ENCODE results near the gene CHMP6.

Gene CHMP6

DNA sequence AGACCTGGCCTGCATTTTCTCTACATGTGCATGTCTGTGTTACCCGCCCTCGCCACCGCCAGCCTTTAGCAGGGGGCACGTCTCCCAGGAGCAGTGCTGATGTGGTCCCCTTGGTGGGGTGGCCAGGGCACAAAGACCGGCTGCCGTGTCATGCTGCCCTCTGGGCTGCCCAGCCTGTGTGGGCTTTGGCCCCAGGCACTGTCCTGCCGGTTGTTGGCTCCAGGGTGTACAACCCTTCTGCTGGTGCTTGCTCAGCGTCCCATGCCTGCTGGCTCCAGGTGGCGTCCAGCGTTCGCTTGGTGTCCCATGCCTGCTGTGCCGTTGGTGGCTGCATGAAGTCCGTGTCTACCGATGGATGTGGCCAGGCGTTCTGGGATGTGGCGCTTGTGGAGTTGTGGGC lies 47.5 kb downstream of the CHMP6 start:
- TF ChIP-seq, protein P1, sequence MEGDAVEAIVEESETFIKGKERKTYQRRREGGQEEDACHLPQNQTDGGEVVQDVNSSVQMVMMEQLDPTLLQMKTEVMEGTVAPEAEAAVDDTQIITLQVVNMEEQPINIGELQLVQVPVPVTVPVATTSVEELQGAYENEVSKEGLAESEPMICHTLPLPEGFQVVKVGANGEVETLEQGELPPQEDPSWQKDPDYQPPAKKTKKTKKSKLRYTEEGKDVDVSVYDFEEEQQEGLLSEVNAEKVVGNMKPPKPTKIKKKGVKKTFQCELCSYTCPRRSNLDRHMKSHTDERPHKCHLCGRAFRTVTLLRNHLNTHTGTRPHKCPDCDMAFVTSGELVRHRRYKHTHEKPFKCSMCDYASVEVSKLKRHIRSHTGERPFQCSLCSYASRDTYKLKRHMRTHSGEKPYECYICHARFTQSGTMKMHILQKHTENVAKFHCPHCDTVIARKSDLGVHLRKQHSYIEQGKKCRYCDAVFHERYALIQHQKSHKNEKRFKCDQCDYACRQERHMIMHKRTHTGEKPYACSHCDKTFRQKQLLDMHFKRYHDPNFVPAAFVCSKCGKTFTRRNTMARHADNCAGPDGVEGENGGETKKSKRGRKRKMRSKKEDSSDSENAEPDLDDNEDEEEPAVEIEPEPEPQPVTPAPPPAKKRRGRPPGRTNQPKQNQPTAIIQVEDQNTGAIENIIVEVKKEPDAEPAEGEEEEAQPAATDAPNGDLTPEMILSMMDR (IDR thresholded peaks at IDR 0.05; ENCODE audit: borderline replicate concordance, control extremely low read depth, extremely low read depth, insufficient read depth, missing control alignments): no peak
- in situ Hi-C loops (cut with MboI; ENCODE audit: low sequenced_read_pairs, unreplicated experiment): no loop called here

DNA sequence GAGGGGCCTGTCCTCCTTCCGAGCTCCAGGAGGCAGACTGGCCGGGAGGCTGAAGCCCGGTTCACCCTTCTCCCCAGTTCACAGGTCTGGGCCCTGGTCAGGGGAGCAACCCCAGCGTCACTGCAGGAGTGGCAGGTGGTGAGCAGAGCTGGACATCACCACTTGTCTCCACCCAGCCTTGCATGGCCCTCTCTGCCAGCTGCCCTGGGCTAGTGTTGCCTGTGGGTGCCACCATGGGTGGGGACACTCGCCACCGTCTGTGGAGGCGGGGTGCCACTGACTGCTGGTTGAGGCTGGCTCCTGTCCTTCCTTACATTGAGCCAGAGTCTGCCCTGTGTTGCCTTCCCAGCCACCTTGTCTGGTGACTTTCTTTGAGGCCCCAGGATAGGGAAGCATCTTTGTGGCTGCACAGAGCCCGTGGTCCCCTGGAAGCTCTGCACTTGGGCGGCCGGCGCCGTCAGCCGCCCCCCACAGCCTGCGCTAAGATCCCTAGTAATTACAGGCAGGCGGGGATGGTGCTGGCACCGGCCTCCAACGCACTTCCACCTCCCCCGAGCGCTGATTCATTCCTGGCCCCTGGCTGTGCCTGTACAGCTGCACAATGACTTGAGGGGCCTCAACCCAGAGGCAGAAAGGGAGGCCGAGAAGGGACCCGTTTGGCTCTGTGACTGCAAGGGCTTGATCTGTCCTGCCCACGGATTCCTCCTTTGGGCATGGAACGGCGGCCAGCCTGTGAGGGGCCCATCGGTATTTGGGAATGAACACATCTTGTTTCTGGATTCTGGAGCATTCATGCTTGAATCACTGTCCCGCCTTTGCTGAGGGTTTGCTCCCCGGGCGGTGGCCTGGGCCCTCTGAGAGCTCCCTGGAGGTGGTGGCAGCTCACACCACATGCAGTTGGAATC lies 48.5 kb downstream of the CHMP6 start:
- DNase-seq (ENCODE audit: low spot score): no peak
- in situ Hi-C loops (cut with MboI; ENCODE audit: low sequenced_read_pairs, unreplicated experiment): no loop called here
- TF ChIP-seq, protein P1 (IDR thresholded peaks at IDR 0.05; ENCODE audit: borderline replicate concordance, control extremely low read depth, extremely low read depth, insufficient read depth, missing control alignments): no peak

More for the DNA sequence above, 47.5 kb downstream of the CHMP6 start:
- no peak for DNase-seq (ENCODE audit: low spot score)

DNA sequence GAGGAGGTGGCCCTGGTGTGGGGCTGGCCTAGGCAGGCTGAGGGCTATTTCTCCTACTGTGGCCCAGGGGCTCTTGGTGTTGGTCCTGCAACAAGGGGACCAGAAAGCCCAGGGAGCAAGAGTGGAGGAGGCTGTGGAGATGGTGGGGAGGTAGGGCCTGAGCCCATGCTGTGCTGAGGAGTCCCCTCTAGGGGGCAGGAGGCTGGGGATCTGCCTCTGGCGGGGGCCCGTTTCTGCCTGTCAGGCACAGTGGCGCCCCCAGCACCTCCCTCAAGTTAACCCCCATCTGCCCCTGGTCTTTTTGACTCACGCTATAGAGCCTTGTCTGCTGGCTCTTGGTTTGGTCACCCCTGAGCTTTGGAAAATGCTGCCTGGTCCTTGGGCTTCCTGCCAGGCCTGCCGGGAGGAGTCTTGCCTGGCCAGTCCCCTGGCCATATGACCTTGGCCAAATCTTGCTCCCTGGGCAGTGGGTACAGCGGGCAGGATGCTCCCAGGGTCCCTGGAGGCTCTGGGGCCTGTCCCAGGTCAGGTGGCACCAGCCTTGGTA lies 49.2 kb downstream of the CHMP6 start:
- in situ Hi-C loops (cut with MboI; ENCODE audit: low sequenced_read_pairs, unreplicated experiment): no loop called here
- TF ChIP-seq, protein P1 (IDR thresholded peaks at IDR 0.05; ENCODE audit: borderline replicate concordance, control extremely low read depth, extremely low read depth, insufficient read depth, missing control alignments): peak; percentile 23
- DNase-seq (ENCODE audit: low spot score): peak; percentile 73

DNA sequence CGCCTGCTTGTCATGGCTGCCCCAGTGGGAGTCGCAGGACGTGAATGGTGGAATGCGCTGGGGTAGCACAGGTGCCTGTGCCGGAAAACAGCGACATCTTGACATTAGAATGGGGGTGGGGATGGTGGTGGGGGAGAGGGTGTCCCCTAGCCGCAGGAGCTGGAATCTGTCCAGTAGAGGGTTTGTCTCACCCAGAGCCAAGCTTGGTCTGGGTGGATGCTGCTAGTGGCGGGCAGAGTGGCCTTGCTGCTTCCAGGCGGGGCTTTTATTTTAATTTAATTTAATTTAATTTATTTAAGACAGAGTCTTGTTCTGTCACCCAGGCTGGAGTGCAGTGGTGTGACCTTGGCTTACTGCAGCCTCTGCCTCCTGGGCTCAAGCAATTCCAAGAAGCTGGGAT lies 51.0 kb downstream of the CHMP6 start:
- no peak for DNase-seq (ENCODE audit: low spot score)
- TF ChIP-seq, protein P1 (IDR thresholded peaks at IDR 0.05; ENCODE audit: borderline replicate concordance, control extremely low read depth, extremely low read depth, insufficient read depth, missing control alignments): no peak
- in situ Hi-C loops (cut with MboI; ENCODE audit: low sequenced_read_pairs, unreplicated experiment): no loop called here

DNA sequence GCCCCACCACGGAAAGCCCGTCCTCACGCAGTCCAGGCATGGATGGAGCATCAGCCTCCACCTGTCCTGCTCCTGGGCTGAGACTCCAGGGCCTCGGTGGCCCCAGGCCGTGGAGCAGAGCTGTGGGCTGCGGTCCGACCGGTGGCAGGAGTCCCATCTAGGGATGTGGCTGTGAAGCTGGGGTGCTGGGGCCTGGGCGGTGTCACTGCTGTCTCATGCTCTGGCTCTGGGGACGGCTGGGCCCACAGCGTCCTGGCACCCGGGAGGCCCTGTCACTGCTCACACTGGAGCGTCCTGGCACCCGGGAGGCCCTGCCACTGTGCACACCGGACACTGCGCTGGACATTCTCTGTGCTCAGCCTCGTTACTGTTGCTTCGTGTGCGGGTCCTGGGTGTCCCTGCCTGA lies 51.7 kb downstream of the CHMP6 start:
- in situ Hi-C loops (cut with MboI; ENCODE audit: low sequenced_read_pairs, unreplicated experiment): no loop called here
- TF ChIP-seq, protein P1 (IDR thresholded peaks at IDR 0.05; ENCODE audit: borderline replicate concordance, control extremely low read depth, extremely low read depth, insufficient read depth, missing control alignments): no peak
- DNase-seq (ENCODE audit: low spot score): no peak

DNA sequence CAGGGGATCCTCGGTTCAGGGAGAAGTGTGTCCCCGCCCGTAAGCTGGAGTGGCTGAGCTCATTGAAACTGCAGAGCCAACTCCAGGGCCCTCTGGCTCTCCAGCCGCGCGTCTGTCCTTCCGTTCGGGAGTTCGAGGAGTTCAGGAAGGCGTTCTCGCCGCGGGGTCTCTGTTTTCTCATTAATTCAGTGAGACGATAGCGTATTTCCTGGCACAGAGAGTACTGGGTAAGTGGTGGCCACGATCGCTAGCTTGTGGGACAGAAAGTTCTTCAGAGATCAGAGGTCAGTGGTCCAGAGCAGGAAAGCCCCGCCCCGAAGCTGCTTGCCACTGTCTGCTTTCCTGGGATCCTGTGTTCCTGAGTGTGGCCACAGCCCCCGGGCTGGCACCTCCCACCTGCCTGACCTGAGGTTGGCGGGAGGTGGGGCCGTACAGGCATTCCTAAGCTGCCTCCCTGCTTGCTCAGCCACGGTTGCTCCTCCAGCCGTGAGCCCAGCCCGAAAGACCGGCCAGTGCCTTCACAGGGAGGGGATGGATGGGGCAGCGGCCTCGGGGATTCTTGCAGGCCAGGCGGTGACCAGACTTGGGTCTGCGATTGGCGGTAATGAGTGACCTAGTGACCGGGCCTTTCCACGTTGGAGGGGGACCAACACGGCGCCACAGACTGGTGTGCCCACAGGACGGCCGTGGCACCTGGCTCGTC lies 52.2 kb downstream of the CHMP6 start:
- TF ChIP-seq, protein P1 (IDR thresholded peaks at IDR 0.05; ENCODE audit: borderline replicate concordance, control extremely low read depth, extremely low read depth, insufficient read depth, missing control alignments): no peak
- in situ Hi-C loops (cut with MboI; ENCODE audit: low sequenced_read_pairs, unreplicated experiment): no loop called here
- DNase-seq (ENCODE audit: low spot score): no peak

Data from GM13976 (cell line).